Transverse colon (tissue), 4 donors: ENCODE data around the gene DTL. TPM values are rescaled to one million over a fixed set of nuclear protein-coding genes. Genes with fewer than 3 reads are reported as not detected.

Experiments used
- DNase-seq: peaks from one replicate; pipeline ENCODE4 v3.0.0-alpha.2; 2019
- H3K27ac ChIP-seq, 4 donors: fragments of 200-600 bp; sonication (generic); 2 replicates each; pipeline ENCODE4 v1.5.1; 2016 to 2018; ENCODE audit warnings: inconsistent platforms in 4 of 4
- H3K27me3 ChIP-seq: fragments of 200-600 bp; sonication (generic); 2 replicates; pipeline ENCODE4 v1.5.1; 2017; ENCODE audit warnings: inconsistent platforms
- H3K36me3 ChIP-seq, 4 donors: fragments of 200-600 bp; sonication (generic); 2 replicates each; pipeline ENCODE4 v1.5.1; 2017 to 2019; ENCODE audit warnings: inconsistent platforms in 4 of 4
- H3K4me1 ChIP-seq, 4 donors: fragments of 200-600 bp; sonication (generic); 2 replicates each; pipeline ENCODE4 v1.5.1; 2017 to 2020; ENCODE audit warnings: inconsistent platforms in 4 of 4
- H3K4me3 ChIP-seq, 4 donors: fragments of 200-600 bp; sonication (generic); 1 replicate in 1 of 4; 2 replicates in 3 of 4; pipeline versions ENCODE4 v1.5.1 to v1.6.1; 2017 to 2019; ENCODE audit warnings: inconsistent platforms in 4 of 4
- H3K9me3 ChIP-seq, 2 donors: fragments of 200-600 bp; sonication (generic); 2 replicates each; pipeline ENCODE4 v1.5.1; 2017 to 2019; ENCODE audit warnings: inconsistent platforms in 2 of 2
- CTCF ChIP-seq, 5 experiments: fragments of 200-600 bp in 3 of 5; fragments of 450-650 bp in 2 of 5; sonication (generic) in 3 of 5; IDR thresholded peaks; 1 replicate in 2 of 5; 2 replicates in 3 of 5; pipeline ENCODE4 v1.5.1; 2016 to 2017; ENCODE audit warnings: antibody characterized with exemption in 5 of 5, inconsistent platforms in 3 of 5, mild to moderate bottlenecking in 2 of 5, moderate library complexity in 1 of 5
- EP300 ChIP-seq: sonication (generic); formaldehyde crosslinking; IDR thresholded peaks from one replicate; pipeline ENCODE4 v1.6.1; 2017; ENCODE audit warnings: antibody characterized with exemption, low read depth
- POLR2A ChIP-seq: fragments of 450-650 bp; IDR thresholded peaks from one replicate; pipeline ENCODE4 v1.6.1; 2016; ENCODE audit warnings: antibody characterized with exemption, mild to moderate bottlenecking, moderate library complexity
- POLR2AphosphoS5 ChIP-seq, 3 donors: sonication (generic); formaldehyde crosslinking; IDR thresholded peaks; one replicate each; pipeline ENCODE4 v1.6.1; 2016; ENCODE audit warnings: antibody characterized with exemption in 3 of 3
- WGBS, 2 donors: methylation state at CpG; one replicate each; pipeline ENCODE4 v1.1.5; 2018; ENCODE audit warnings: low coverage in 1 of 2; 5-methylcytosine and 5-hydroxymethylcytosine counted together
- in situ Hi-C, 4 donors: fragments of 200-750 bp; cut with MboI; loops; one replicate each; pipeline versions ENCODE4 v1.15.0 to v1.15.1; 2017; ENCODE audit warnings: low sequenced_read_pairs in 3 of 4, low pct_ligation_motif_present in 1 of 4, low pct_unique_long_range_greater_than_20kb in 1 of 4
- intact Hi-C: fragments of 100-400 bp; cut with DNase I; formaldehyde crosslinking; loops from one replicate; pipeline ENCODE4 v1.15.1; 2023; ENCODE audit warnings: low total_unique reads
- total RNA-seq, 4 donors: library from RNA; depleted of rRNA; stranded (reverse); fragments of >200 nt; gene quantifications; one replicate each; pipeline ENCODE4 v1.1.0, GENCODE V29; 2016

Gene DTL
- total RNA-seq, 4 donors from 2014 or later = 0.16 to 5.0 (median 3.3) TPM; not detected in 1

GRCh38 chr1:212104586-212105325 is 69.2 kb downstream of the DTL start:
- peak overlapping the region; percentile 35 to 66 (median 56) for H3K27ac ChIP-seq
- in situ Hi-C loops = no loop called here
- 25 to 44% methylated on average over 3 of the region's 3 CpGs for WGBS, 2 donors
- H3K27me3 ChIP-seq = no peaks in the 10 kb centered on the region
- H3K4me1 ChIP-seq = peaks cover 0 to 29% (median 15%) of the 10 kb centered on the region in 4 donors
- H3K36me3 ChIP-seq = no peaks in the 10 kb centered on the region
- intact Hi-C loops = no loop called here
- no peaks in the 10 kb centered on the region for H3K9me3 ChIP-seq
- no peak for DNase-seq
- H3K4me3 ChIP-seq = no peak overlapping the region
- no peak for TF ChIP-seq POLR2AphosphoS5 (IDR thresholded peaks at IDR 0.05)
- no peak for TF ChIP-seq POLR2A
- no peak for TF ChIP-seq CTCF (IDR thresholded peaks at IDR 0.05)
- no peak for TF ChIP-seq EP300

GRCh38 chr1:212106286-212106792 is 70.8 kb downstream of the DTL start:
- WGBS, 2 donors = 50 to 81% methylated on average over 1 of the region's 1 CpG
- Histone ChIP-seq H3K4me3 (no peak overlapping the region), H3K4me1 (peaks cover 0 to 36% (median 15%) of the 10 kb centered on the region in 4 donors), H3K9me3 (no peaks in the 10 kb centered on the region), H3K36me3 (no peaks in the 10 kb centered on the region), H3K27ac (no peak overlapping the region), H3K27me3 (no peaks in the 10 kb centered on the region)
- in situ Hi-C loops (no loop called here), intact Hi-C loops (no loop called here)
- no peak for TF ChIP-seq CTCF (IDR thresholded peaks at IDR 0.05)
- TF ChIP-seq EP300 = no peak
- no peak for DNase-seq

GRCh38 chr1:212107481-212107880 is 71.9 kb downstream of the DTL start:
- Histone ChIP-seq H3K4me1 (peaks cover 0 to 36% (median 15%) of the 10 kb centered on the region in 4 donors), H3K27ac (no peak overlapping the region), H3K36me3 (no peaks in the 10 kb centered on the region), H3K27me3 (no peaks in the 10 kb centered on the region), H3K9me3 (no peaks in the 10 kb centered on the region), H3K4me3 (no peak overlapping the region)
- DNase-seq = no peak
- TF ChIP-seq POLR2A (no peak), CTCF (IDR thresholded peaks at IDR 0.05) (no peak), POLR2AphosphoS5 (IDR thresholded peaks at IDR 0.05) (no peak), EP300 (no peak)
- WGBS, 2 donors = 79 to 88% methylated on average over 3 of the region's 3 CpGs
- in situ Hi-C loops (no loop called here), intact Hi-C loops (no loop called here)

GRCh38 chr1:212108187-212108586 is 72.6 kb downstream of the DTL start:
- WGBS, 2 donors = 64 to 76% methylated on average over 1 of the region's 1 CpG
- no peaks in the 10 kb centered on the region for H3K27me3 ChIP-seq
- no peaks in the 10 kb centered on the region for H3K36me3 ChIP-seq
- intact Hi-C loops (no loop called here), in situ Hi-C loops (no loop called here)
- peaks cover 0 to 36% (median 15%) of the 10 kb centered on the region in 4 donors for H3K4me1 ChIP-seq
- H3K4me3 ChIP-seq = no peak overlapping the region
- H3K9me3 ChIP-seq = no peaks in the 10 kb centered on the region
- no peak overlapping the region for H3K27ac ChIP-seq
- no peak for DNase-seq
- TF ChIP-seq CTCF (IDR thresholded peaks at IDR 0.05) (no peak), EP300 (no peak), POLR2A (no peak), POLR2AphosphoS5 (IDR thresholded peaks at IDR 0.05) (no peak)
